Inferior parietal cortex (tissue), 1 donor: ENCODE data around the gene MYBPC3.
"Not testable (repeated sequence)": the region's sequence is repeated elsewhere in the genome, so short reads cannot be mapped to it uniquely, and the experiment has no call there.

Experiments used
- DNase-seq: peaks from one replicate; pipeline ENCODE4 v3.0.0-alpha.2; 2016; ENCODE audit errors: extremely low spot score

The MYBPC3 gene

DNA sequence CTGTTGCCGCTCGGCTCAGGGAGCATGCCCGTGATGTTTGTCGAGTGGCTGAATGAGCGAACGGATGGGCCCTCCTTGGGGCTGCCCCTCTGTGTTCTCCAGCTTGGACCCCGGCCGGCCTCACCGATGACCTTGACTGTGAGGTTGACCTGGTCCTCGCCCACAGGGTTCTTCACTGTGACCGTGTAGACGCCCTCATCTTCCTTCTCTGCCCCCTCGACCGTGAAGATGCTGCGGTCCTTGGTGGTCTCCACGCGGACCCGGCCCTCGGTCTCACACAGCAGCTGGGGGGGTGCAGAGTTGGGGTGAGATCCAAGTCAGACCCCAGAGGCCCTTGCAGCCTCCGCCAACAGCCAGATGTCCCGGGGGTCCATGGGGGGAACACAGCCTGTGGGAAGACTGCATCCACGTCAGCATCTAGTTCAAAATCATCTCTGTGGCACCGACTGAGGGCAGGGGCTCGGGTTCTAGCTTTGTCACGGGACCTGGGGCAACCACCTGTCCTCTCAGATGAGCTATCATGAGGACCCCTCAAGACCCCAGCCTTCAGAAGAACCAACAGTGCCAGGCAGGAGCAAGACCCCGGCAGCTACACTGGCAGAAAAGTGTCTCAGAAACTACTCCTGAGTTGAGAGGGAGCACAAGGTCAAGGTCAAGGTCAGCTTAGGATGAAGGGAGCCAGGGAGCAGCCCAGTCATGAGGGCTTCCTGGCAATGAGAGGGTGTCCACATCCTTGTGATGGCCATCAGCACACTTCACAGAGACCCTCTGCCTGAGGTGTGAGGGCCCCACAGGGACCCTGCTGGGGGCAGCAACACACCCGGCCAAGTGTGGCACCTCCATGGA is 13.9 kb downstream of the MYBPC3 start:
- no peak for DNase-seq

DNA sequence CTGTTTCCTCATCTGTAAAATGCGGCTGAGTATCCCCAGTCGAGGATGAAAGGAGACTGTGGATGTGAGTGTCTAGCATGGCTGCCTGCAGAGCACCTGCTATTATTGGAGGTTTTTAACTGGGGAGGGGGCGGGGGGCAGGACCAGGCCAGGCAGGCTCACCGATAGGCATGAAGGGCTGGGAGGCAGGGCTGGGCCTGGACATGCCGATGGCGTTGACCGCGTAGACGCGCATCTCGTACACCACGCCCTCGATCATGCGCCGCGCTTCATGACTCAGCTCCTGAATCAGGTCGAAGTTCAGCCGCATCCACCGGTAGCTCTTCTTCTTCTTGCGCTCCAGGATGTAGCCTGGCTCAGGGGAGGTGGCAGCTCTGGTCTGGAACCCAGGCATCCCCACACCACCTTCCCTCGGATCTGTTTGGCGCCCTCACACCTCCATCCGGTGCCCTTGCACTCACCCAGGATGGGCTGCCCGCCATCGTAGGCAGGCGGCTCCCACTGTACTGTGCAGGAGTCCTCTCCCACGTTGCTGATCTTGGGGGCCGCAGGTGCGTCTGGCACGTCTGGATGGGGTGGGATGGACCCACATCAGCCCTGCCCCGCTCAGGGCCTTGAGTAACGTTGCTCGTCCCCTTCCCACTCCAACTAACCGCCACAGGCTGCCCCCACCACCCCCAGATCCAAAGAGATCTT is 15.1 kb downstream of the MYBPC3 start:
- DNase-seq, result no peak

DNA sequence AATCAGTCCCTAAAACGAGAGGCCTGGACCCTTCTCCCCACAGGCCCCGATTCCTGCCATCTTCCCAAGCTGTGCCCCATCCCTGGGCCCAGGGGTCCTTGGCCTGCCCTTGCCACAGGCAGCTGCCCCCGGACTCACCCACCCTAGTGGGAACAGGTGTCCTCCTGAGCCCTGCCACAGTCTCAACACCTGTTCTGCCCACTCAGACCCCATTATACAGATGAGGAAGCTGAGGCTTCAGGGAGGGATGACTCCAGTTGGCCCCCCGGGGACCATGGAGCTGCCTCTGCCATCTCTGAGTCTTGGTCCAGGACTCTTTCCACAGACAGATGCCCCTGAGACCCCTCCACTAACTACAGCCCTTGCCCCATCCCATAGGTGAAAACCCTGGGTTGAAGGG is 15.9 kb downstream of the MYBPC3 start:
- DNase-seq, result no peak

- no peak for DNase-seq
Measured at GRCh38 chr11:47335733-47336132, 16.8 kb downstream of the MYBPC3 start.

DNA sequence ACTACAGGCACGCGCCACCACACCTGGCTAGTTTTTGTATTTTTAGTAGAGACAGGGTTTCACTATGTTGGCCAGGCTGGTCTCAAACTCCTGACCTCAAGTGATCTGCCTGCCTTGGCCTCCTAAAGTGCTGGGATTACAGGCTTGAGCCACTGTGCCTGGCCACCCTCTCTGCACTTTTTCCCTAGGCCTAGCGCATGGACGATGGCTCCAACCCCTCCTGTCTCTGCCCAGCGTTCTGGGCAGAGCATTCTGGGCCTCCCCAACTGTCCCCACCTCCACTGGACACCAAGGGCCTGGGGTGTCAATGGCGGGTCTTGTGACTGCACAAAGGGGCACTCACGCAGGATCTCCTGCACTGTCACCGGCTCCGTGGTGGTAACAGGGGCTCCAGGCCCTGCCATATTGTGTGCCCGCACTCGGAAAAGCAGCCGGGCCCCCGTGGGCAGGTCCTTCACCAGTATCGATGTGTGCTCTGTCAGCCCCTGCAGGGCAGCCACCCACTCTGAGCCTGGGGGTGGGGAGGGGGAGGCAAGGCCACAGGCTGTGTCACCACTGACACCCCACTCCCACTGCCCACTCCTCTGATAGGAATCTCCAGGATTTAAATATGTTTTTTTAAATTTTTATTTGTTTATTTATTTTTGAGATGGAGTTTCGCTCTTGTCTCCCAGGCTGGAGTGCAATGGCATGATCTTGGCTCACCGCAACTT is 17.6 kb downstream of the MYBPC3 start:
- DNase-seq, result not testable (repeated sequence)

- DNase-seq, result no peak
Measured at GRCh38 chr11:47333886-47334443, 18.5 kb downstream of the MYBPC3 start.

DNA sequence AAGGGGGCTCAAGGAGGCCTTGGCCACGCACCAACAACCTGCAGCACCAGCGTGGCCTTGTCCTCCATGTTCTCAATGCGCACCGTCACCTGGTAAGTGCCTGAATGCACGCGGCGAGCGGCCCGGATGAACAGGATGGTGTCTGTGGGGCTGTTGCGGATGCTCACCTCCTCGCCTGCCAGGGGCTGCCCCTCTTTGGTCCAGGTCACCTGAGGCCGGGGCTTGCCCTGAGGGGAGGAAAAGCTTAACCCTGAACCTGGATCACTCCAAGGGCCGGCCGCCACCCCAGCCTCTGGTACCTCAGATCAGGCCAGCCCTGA is 19.0 kb downstream of the MYBPC3 start:
- DNase-seq, result no peak

- DNase-seq, result no peak
Measured at GRCh38 chr11:47332791-47333525, 19.5 kb downstream of the MYBPC3 start.

GRCh38 chr11:47332303-47332711 is 20.2 kb downstream of the MYBPC3 start:
- no peak for DNase-seq

GRCh38 chr11:47331454-47332302 is 20.8 kb downstream of the MYBPC3 start:
- no peak for DNase-seq

GRCh38 chr11:47329987-47330931 is 22.2 kb downstream of the MYBPC3 start:
- no peak for DNase-seq

DNA sequence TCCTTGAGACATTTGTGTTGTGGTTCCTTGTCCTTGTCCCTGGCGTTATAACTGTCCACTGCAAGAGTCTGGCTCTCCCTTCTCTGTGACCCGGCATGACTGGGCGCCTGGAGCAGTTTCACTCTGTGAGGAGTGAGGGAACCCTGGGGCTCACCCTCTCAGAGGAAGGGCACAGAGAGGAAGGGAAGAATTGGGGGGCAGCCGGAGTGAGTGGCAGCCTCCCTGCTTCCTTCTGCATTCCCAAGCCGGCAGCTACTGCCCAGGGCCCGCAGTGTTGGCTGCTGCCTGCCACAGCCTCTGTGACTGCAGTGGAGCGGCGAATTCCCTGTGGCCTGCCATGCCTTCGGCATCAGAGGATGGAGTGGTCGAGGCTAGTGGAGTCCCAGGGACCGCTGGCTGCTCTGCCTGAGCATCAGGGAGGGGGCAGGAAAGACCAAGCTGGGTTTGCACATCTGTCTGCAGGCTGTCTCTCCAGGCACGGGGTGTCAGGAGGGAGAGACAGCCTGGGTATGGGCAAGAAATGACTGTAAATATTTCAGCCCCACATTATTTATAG is 23.0 kb downstream of the MYBPC3 start:
- DNase-seq, result no peak

DNA sequence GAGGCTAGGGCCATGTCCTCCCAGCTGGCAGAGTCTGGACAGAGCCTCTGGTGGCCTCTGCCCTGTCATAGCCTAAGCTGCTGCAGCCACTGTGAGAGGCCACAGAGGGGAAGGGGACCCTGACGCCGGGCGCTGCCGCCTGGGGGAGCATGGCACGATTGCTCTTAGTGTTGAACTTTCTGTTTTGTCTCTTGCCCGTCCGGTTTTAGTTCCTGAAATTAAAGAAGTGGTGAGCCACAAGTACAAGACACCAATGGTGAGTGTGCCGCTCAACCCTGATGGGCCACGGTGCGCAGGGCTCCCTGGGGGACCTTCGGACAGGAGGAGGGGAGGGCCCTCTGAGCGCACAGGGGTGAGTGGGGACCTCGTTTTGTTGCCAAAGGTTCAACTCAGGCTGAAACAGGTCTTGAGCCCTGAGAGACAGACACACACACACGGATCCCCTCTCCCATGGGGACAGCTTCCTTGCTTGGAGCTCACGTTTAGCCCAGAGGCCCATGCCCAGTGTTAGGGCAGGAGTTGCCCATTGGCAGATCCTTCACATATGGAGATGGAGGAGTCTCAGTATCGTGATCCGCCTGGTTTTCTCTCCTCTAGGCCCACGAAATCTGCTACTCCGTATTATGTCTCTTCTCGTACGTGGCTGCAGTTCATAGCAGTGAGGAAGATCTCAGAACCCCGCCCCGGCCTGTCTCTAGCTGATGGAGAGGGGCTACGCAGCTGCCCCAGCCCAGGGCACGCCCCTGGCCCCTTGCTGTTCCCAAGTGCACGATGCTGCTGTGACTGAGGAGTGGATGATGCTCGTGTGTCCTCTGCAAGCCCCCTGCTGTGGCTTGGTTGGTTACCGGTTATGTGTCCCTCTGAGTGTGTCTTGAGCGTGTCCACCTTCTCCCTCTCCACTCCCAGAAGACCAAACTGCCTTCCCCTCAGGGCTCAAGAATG is 23.8 kb downstream of the MYBPC3 start:
- no peak for DNase-seq

- no peak for DNase-seq
Measured at GRCh38 chr11:47327949-47328348, 24.6 kb downstream of the MYBPC3 start.

- DNase-seq, result no peak
Measured at GRCh38 chr11:47327025-47327424, 25.5 kb downstream of the MYBPC3 start.

GRCh38 chr11:47326198-47326597 is 26.3 kb downstream of the MYBPC3 start:
- DNase-seq, result no peak

DNA sequence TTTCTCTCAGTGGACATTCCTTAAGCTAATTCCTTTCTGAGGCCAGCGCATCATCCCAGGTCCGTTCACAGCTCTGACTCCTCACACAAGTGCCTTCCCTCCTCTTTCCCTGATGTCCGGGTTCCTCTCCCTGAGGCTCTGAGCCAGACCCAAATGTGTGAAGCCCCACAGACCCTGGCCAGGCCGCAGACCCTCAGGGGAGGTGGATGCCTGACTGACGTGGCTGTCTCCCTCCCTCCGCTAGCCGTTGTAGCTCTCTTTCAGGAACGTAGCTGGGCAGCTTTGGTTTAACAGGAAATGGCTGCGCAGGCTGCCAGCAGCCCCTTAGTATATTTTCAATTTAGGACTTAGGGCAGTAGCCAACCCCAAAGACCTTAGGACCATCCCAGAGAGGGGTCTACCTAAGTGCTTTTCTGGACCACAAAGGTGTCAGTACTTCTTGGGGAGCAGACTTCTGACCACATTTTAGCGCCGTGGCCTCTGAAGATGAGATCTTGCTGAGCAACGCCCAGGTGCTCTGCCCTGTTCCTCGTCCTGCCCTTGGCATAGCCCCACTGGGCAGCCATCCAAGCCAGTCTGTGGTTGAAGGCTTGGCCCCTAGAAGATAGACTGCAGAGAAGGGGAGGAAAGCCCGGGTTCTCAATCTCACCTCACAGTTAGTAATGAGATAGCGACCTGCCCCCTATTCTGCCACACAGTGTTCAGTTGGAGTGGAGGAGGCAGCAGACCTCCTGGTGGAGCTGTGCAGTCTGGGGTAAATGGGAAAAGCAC is 27.0 kb downstream of the MYBPC3 start:
- DNase-seq, result no peak
